ENCODE results near the gene PCSK7.

- no peak for TF ChIP-seq CTCF (IDR thresholded peaks at IDR 0.05)
- no peak for TF ChIP-seq POLR2A (IDR thresholded peaks at IDR 0.05)
These were observed 41.8 kb upstream of the PCSK7 start for GRCh38 chr11:117273550-117274289.
